SK-N-MC (cell line): Measurements from ENCODE around the gene PDE6A.

Experiments
- DNase-seq: peaks from one replicate; pipeline ENCODE4 v3.0.0-alpha.2; 2011; ENCODE audit warnings: low read depth, low spot score
- H3K27ac ChIP-seq: fragments of 200-600 bp; sonication (generic); 2 replicates; pipeline ENCODE4 v1.5.1; 2016; ENCODE audit warnings: mixed run types
- H3K36me3 ChIP-seq: fragments of 200-600 bp; sonication (generic); 2 replicates; pipeline ENCODE4 v1.6.1; 2017; ENCODE audit warnings: antibody characterized with exemption, low read length, mixed read lengths; ENCODE audit not compliant: insufficient read depth
- H3K4me3 ChIP-seq: fragments of 200-600 bp; sonication (generic); 2 replicates; pipeline ENCODE4 v1.5.1; 2016
- H3K9ac ChIP-seq: fragments of 200-600 bp; sonication (generic); 2 replicates; pipeline ENCODE4 v1.8.0; 2017; ENCODE audit warnings: mixed run types, mixed read lengths; ENCODE audit not compliant: insufficient read length
- H3K9me3 ChIP-seq: fragments of 200-600 bp; sonication (generic); 2 replicates; pipeline ENCODE4 v1.6.1; 2017; ENCODE audit warnings: low read depth, mild to moderate bottlenecking, antibody characterized with exemption, low read length, moderate library complexity, mixed read lengths
- EZH2 ChIP-seq: fragments of 200-600 bp; sonication (generic); IDR thresholded peaks from one replicate; pipeline ENCODE4 v1.6.1; 2017; ENCODE audit warnings: antibody characterized with exemption
- FOXP2 ChIP-seq: optimal IDR thresholded peaks from 2 replicates; pipeline ENCODE3; 2011; ENCODE audit warnings: mild to moderate bottlenecking, moderate library complexity; ENCODE audit not compliant: insufficient read depth; ENCODE audit errors: extremely low read length, control extremely low read depth
- POLR2AphosphoS5 ChIP-seq: IDR thresholded peaks from 2 replicates; pipeline ENCODE4 v1.6.1; 2012; ENCODE audit warnings: mild to moderate bottlenecking, low read depth, low read length, borderline replicate concordance

Gene PDE6A

DNA sequence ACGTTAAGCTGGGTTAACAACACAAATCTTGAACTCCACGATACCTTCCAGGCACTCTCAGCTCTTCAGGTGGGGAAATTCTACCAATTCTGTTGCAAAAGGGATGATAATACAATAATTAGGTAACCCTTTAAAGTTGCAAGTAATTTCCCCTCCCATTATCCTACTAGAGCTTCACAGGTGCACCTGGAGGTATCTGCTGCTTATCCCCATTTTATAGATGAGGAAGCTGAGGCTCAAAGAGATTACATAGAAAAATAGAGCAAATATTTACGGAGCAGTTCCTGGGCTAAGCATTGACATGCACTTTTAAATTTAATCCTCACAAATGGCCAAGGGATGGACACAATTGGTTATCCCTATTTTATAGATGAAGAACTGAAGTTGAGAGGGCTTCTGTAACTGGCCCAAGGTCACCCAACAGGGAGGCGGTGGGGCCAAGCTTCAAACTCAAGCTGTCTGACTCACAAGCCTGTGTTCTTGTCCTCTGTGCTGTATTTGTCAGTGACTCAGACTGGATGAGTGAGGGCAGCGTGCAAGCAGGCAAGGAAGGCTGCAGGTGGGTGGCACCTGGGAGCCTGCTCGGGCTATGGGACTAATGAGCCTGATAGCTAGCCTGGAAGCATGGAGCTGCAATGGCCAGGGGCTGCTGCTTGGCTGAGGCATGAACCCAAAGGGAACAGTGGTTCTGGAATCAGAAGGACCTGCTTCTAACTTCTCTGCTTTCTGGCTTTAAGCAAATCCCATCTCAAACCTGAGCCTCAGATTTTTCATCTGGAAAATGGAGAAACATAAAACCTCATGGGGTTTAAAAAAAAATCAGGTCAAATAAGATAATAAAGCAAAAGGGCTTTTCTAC is 105.5 kb downstream of the PDE6A start:
- DNase-seq: no peak
- Histone ChIP-seq H3K9ac (no peak overlapping the region), H3K27ac (no peak overlapping the region), H3K36me3 (no peaks in the 10 kb centered on the region; the same call in 1 of the 2 replicates), H3K4me3 (no peak overlapping the region), H3K9me3 (no peaks in the 10 kb centered on the region)
- TF ChIP-seq EZH2 (no peak), FOXP2 (no peak), POLR2AphosphoS5 (no peak)

DNA sequence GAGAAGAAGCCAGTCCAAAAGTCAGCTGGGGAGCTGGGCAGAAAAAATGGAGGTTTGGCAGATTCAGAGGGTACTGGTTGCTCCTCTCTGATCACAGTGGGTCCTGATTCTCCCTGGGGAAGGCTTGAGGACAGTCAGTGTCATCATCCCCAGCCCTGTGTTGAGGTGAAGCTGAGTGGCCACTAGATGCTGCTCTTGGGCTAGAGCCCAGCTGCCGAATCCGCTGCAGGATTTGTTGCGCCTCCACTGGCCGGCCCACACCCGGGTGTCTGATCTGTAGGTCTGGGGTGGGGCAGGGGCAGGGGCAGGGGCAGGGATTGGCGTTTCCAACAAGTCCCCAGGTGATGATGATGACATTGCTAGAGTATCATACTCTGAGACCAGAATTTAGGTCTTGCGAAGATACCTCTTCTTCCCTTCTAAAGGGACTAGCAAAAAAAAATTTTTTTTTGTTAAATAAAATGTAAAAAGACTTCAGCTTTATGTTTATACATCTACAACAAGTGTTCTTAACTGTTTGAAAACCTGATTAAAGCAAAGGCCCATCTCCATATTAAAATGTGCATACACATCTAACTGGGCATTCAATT is 106.8 kb downstream of the PDE6A start:
- H3K9ac ChIP-seq: no peak overlapping the region
- H3K4me3 ChIP-seq: no peak overlapping the region
- H3K36me3 ChIP-seq: no peaks in the 10 kb centered on the region; the same call in 1 of the 2 replicates
- DNase-seq: no peak
- no peak for TF ChIP-seq POLR2AphosphoS5
- no peak for TF ChIP-seq EZH2
- TF ChIP-seq FOXP2: no peak
- H3K27ac ChIP-seq: no peak overlapping the region
- H3K9me3 ChIP-seq: no peaks in the 10 kb centered on the region

DNA sequence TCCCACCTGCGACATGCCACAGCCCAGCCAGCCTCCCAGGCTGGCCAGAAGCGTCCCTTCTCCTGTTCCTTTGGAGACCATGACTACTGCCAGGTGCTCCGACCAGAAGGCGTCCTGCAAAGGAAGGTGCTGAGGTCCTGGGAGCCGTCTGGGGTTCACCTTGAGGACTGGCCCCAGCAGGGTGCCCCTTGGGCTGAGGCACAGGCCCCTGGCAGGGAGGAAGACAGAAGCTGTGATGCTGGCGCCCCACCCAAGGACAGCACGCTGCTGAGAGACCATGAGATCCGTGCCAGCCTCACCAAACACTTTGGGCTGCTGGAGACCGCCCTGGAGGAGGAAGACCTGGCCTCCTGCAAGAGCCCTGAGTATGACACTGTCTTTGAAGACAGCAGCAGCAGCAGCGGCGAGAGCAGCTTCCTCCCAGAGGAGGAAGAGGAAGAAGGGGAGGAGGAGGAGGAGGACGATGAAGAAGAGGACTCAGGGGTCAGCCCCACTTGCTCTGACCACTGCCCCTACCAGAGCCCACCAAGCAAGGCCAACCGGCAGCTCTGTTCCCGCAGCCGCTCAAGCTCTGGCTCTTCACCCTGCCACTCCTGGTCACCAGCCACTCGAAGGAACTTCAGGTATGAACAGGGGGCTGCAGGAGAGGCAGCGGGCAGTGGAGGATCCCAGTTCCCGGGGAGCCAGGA is 108.0 kb downstream of the PDE6A start:
- Histone ChIP-seq H3K36me3 (no peaks in the 10 kb centered on the region; the same call in 1 of the 2 replicates), H3K4me3 (no peak overlapping the region), H3K9me3 (no peaks in the 10 kb centered on the region), H3K9ac (no peak overlapping the region), H3K27ac (no peak overlapping the region)
- TF ChIP-seq EZH2: no peak
- no peak for TF ChIP-seq POLR2AphosphoS5
- no peak for TF ChIP-seq FOXP2
- DNase-seq: no peak

DNA sequence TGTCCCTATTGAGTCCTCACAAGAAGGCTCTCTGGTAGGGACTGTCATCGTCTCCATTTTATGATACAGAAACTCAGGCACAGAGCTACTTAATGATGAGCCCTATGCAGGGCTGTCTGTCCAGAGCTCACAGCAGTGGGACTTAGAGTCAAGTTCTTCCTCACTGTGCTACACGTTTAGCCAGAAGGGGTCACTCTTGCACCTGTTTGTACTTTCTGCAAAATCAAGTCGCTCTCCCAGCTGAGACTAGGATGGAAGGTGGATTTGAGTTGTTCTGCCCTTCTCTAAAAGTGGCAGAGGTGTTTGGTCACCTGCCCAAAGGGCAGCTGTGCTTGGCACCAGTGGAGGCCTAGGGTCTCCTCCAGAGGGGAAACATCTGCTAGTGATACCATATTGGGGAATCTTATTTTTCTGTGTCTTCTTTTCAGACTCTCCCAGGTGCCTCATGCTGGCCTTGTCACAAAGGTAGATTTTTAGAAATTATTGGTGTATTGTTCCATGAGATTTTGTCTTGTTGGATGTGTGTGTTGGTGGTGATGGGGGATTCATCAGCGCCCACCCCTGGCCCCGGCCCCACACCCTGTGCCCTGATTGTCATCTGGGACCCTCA is 110.2 kb downstream of the PDE6A start:
- Histone ChIP-seq H3K9me3 (no peaks in the 10 kb centered on the region), H3K4me3 (no peak overlapping the region), H3K36me3 (no peaks in the 10 kb centered on the region; the same call in 1 of the 2 replicates), H3K27ac (no peak overlapping the region), H3K9ac (no peak overlapping the region)
- DNase-seq: peak; percentile 59
- TF ChIP-seq EZH2: no peak
- TF ChIP-seq POLR2AphosphoS5: no peak
- no peak for TF ChIP-seq FOXP2

DNA sequence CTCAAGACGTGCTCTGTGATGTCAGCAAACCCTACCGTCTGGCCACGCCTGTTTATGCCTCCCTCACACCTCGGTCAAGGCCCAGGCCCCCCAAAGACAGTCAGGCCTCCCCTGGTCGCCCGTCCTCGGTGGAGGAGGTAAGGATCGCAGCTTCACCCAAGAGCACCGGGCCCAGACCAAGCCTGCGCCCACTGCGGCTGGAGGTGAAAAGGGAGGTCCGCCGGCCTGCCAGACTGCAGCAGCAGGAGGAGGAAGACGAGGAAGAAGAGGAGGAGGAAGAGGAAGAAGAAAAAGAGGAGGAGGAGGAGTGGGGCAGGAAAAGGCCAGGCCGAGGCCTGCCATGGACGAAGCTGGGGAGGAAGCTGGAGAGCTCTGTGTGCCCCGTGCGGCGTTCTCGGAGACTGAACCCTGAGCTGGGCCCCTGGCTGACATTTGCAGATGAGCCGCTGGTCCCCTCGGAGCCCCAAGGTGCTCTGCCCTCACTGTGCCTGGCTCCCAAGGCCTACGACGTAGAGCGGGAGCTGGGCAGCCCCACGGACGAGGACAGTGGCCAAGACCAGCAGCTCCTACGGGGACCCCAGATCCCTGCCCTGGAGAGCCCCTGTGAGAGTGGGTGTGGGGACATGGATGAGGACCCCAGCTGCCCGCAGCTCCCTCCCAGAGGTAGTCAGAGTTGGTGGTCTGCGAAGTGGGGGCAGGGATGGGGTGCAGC is 111.3 kb downstream of the PDE6A start:
- TF ChIP-seq EZH2: no peak
- no peak for TF ChIP-seq FOXP2
- no peak for TF ChIP-seq POLR2AphosphoS5
- no peak overlapping the region for H3K9ac ChIP-seq
- no peak overlapping the region for H3K27ac ChIP-seq
- no peak for DNase-seq
- H3K9me3 ChIP-seq: no peaks in the 10 kb centered on the region
- no peak overlapping the region for H3K4me3 ChIP-seq
- peaks cover under 1% of the 10 kb centered on the region; the same call in 1 of the 2 replicates for H3K36me3 ChIP-seq

DNA sequence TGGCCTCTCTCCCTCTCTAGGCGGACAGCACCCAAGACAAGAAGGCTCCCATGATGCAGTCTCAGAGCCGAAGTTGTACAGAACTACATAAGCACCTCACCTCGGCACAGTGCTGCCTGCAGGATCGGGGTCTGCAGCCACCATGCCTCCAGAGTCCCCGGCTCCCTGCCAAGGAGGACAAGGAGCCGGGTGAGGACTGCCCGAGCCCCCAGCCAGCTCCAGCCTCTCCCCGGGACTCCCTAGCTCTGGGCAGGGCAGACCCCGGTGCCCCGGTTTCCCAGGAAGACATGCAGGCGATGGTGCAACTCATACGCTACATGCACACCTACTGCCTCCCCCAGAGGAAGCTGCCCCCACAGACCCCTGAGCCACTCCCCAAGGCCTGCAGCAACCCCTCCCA is 112.0 kb downstream of the PDE6A start:
- H3K27ac ChIP-seq: no peak overlapping the region
- H3K4me3 ChIP-seq: no peak overlapping the region
- DNase-seq: no peak
- TF ChIP-seq FOXP2: no peak
- no peak for TF ChIP-seq POLR2AphosphoS5
- no peak for TF ChIP-seq EZH2
- no peak overlapping the region for H3K9ac ChIP-seq
- no peaks in the 10 kb centered on the region for H3K9me3 ChIP-seq
- peaks cover 3% of the 10 kb centered on the region; the same call in 1 of the 2 replicates for H3K36me3 ChIP-seq

DNA sequence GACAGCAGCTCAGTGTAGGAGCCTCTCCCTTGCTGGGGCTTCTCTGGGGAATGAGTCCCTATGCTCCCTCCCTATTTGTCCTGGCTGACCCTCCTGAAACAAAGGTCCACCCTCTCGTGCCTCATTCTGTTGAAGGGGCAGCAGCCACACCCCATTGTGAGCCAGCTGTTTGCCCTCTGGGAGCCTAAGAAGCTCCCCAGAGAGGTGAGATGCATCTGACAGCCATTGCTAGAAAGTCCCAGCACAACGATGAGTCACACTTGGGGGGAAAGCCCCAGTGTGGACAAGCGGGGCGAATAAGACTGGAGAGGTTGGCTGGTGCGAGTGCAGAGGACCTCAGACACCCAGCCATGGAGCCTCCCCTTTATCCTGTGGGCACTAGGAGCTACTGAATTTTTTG is 113.1 kb downstream of the PDE6A start:
- Histone ChIP-seq H3K4me3 (no peak overlapping the region), H3K9ac (no peak overlapping the region), H3K27ac (no peak overlapping the region), H3K36me3 (peaks cover 3% of the 10 kb centered on the region; the same call in 1 of the 2 replicates), H3K9me3 (no peaks in the 10 kb centered on the region)
- no peak for DNase-seq
- TF ChIP-seq POLR2AphosphoS5: no peak
- no peak for TF ChIP-seq EZH2
- no peak for TF ChIP-seq FOXP2

DNA sequence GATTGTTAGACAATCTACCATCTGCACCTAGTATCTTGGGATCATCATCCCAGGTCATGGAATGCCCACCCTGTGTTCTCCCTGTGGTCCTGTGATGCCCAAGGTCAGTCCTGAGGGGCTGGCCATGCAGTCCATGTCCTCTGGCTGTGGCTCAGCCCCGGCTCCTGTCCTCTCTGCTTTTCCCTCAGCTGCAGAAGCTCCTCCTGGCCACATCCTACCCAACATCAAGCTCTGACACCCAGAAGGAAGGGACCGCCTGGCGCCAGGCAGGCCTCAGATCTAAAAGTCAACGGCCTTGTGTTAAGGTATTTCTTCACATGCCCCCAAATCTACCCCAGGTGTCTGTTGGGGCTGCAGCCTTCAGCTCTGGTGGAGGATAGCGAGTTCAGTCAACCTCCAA is 114.0 kb downstream of the PDE6A start:
- Histone ChIP-seq H3K36me3 (peaks cover 3% of the 10 kb centered on the region; the same call in 1 of the 2 replicates), H3K9me3 (no peaks in the 10 kb centered on the region), H3K27ac (no peak overlapping the region), H3K9ac (no peak overlapping the region), H3K4me3 (no peak overlapping the region)
- TF ChIP-seq EZH2 (no peak), POLR2AphosphoS5 (no peak), FOXP2 (no peak)
- DNase-seq: no peak
